Measurements from ENCODE around the gene CSF3R. TPM values are rescaled to one million over a fixed set of nuclear protein-coding genes. Genes with fewer than 3 reads are reported as not detected.
"Not testable (repeated sequence)": the region's sequence is repeated elsewhere in the genome, so short reads cannot be mapped to it uniquely, and the experiment has no call there.

Gene CSF3R
- total RNA-seq, 1 donor from 2014 or later: 3.1 TPM

GRCh38 chr1:36511804-36512798, 29.4 kb upstream of the CSF3R start:
- no peak for DNase-seq (ENCODE audit: low spot score in 2 of 2)
- Histone ChIP-seq H3K27ac (no peak overlapping the region), H3K4me1 (no peaks in the 10 kb centered on the region), H3K36me3 (no peaks in the 10 kb centered on the region), H3K27me3 (no peaks in the 10 kb centered on the region), H3K4me3 (no peak overlapping the region), H3K9me3 (no peaks in the 10 kb centered on the region)
- intact Hi-C loops (cut with DNase I): no loop called here
- no peak for TF ChIP-seq CTCF (IDR thresholded peaks at IDR 0.05)

GRCh38 chr1:36511220-36511619, 28.5 kb upstream of the CSF3R start:
- DNase-seq (ENCODE audit: low spot score in 2 of 2); H3K4me3 ChIP-seq; H3K27me3 ChIP-seq; H3K36me3 ChIP-seq; H3K9me3 ChIP-seq; intact Hi-C loops (cut with DNase I); H3K27ac ChIP-seq; H3K4me1 ChIP-seq: not testable (repeated sequence)

GRCh38 chr1:36510418-36510817, 27.7 kb upstream of the CSF3R start:
- intact Hi-C loops (cut with DNase I): no loop called here
- H3K36me3 ChIP-seq: no peaks in the 10 kb centered on the region
- no peaks in the 10 kb centered on the region for H3K4me1 ChIP-seq
- H3K27ac ChIP-seq: no peak overlapping the region
- H3K27me3 ChIP-seq: no peaks in the 10 kb centered on the region
- no peak for TF ChIP-seq CTCF (IDR thresholded peaks at IDR 0.05)
- no peak for DNase-seq (ENCODE audit: low spot score in 2 of 2)
- H3K4me3 ChIP-seq: no peak overlapping the region
- no peaks in the 10 kb centered on the region for H3K9me3 ChIP-seq

GRCh38 chr1:36508257-36508656, 25.5 kb upstream of the CSF3R start:
- Histone ChIP-seq H3K9me3 (no peaks in the 10 kb centered on the region), H3K27ac (no peak overlapping the region), H3K27me3 (no peaks in the 10 kb centered on the region), H3K36me3 (no peaks in the 10 kb centered on the region), H3K4me1 (no peaks in the 10 kb centered on the region), H3K4me3 (no peak overlapping the region)
- TF ChIP-seq CTCF (IDR thresholded peaks at IDR 0.05): no peak
- no peak for DNase-seq (ENCODE audit: low spot score in 2 of 2)
- intact Hi-C loops (cut with DNase I): no loop called here

GRCh38 chr1:36506276-36506920, 23.7 kb upstream of the CSF3R start:
- H3K36me3 ChIP-seq: no peaks in the 10 kb centered on the region
- DNase-seq (ENCODE audit: low spot score in 2 of 2): no peak
- no peak for TF ChIP-seq CTCF (IDR thresholded peaks at IDR 0.05)
- H3K4me3 ChIP-seq: no peak overlapping the region
- no peaks in the 10 kb centered on the region for H3K4me1 ChIP-seq
- H3K27ac ChIP-seq: no peak overlapping the region
- no peaks in the 10 kb centered on the region for H3K9me3 ChIP-seq
- no peaks in the 10 kb centered on the region for H3K27me3 ChIP-seq
- intact Hi-C loops (cut with DNase I): no loop called here

GRCh38 chr1:36503733-36504132, 21.0 kb upstream of the CSF3R start:
- no peak for DNase-seq (ENCODE audit: low spot score in 2 of 2)
- Histone ChIP-seq H3K4me1 (no peaks in the 10 kb centered on the region), H3K9me3 (no peaks in the 10 kb centered on the region), H3K36me3 (no peaks in the 10 kb centered on the region), H3K27ac (no peak overlapping the region), H3K4me3 (no peak overlapping the region), H3K27me3 (no peaks in the 10 kb centered on the region)
- intact Hi-C loops (cut with DNase I): no loop called here
- TF ChIP-seq CTCF (IDR thresholded peaks at IDR 0.05): no peak

Measured in ascending aorta (tissue), 2 donors.